HG03565 (cell line): ENCODE results near the gene GLB1L.

ENCODE experiments used
- ATAC-seq: cut with Tn5 transposase; IDR thresholded peaks from one replicate; pipeline ENCODE4 v1.9.1; 2021; ENCODE audit warnings: mild to moderate bottlenecking, moderate library complexity; ENCODE audit not compliant: unreplicated experiment

Gene GLB1L

GRCh38 chr2:219253753-219254589, 8.7 kb upstream of the GLB1L start, which contains the start of gene TUBA4A:
TUBA4A (minus strand) TSS chr2:219253918; CDS start chr2:219253858, 60 bp downstream.
- ATAC-seq, result peak; percentile 38

- no peak for ATAC-seq
These were observed 7.9 kb upstream of the GLB1L start, which contains the start of gene TUBA4B for GRCh38 chr2:219252900-219253752. TUBA4B (plus strand) TSS chr2:219253243; CDS start chr2:219253408, 165 bp downstream.

GRCh38 chr2:219252570-219252899, 7.3 kb upstream of the GLB1L start:
- no peak for ATAC-seq

- no peak for ATAC-seq
These were observed 6.8 kb upstream of the GLB1L start for GRCh38 chr2:219252084-219252483.

GRCh38 chr2:219251656-219252055, 6.4 kb upstream of the GLB1L start:
- ATAC-seq, result no peak

GRCh38 chr2:219250049-219250781, 5.0 kb upstream of the GLB1L start:
- ATAC-seq, result no peak

GRCh38 chr2:219249203-219249980, 4.1 kb upstream of the GLB1L start:
- ATAC-seq, result no peak

GRCh38 chr2:219248845-219249202, 3.6 kb upstream of the GLB1L start:
- no peak for ATAC-seq

- ATAC-seq, result no peak
These were observed 2.7 kb upstream of the GLB1L start for GRCh38 chr2:219247678-219248642.

- ATAC-seq, result no peak
These were observed 1.3 kb upstream of the GLB1L start for GRCh38 chr2:219246559-219246958.

GRCh38 chr2:219245899-219246230, 621 bp upstream of the GLB1L start:
- ATAC-seq, result no peak

GRCh38 chr2:219244789-219245147, 476 bp downstream of the GLB1L start:
- no peak for ATAC-seq

GRCh38 chr2:219243291-219243761, 1.9 kb downstream of the GLB1L start:
- no peak for ATAC-seq

- ATAC-seq, result no peak
These were observed 10.9 kb downstream of the GLB1L start for GRCh38 chr2:219234331-219234730.

GRCh38 chr2:219230059-219230540, 15.1 kb downstream of the GLB1L start:
- no peak for ATAC-seq

GRCh38 chr2:219229305-219230058, 15.8 kb downstream of the GLB1L start, which contains the start of the genes ANKZF1 and ATG9A:
ANKZF1 (plus strand) TSS chr2:219229806; CDS start chr2:219230258, 452 bp downstream.
ATG9A (minus strand) TSS chr2:219229636; CDS start chr2:219228024, 1,612 bp downstream.
- peak; percentile 88 for ATAC-seq

- peak; percentile 15 for ATAC-seq
These were observed 16.3 kb downstream of the GLB1L start for GRCh38 chr2:219228911-219229304.
